Activated T-cell treated with anti-CD3 and anti-CD28 coated beads, Interleukin-2, amount 50 U/mL, for 4 hours (primary cell): ENCODE data around the gene OR11H7. TPM values are rescaled to one million over a fixed set of nuclear protein-coding genes. Genes with fewer than 3 reads are reported as not detected.
"Not testable (repeated sequence)": the region's sequence is repeated elsewhere in the genome, so short reads cannot be mapped to it uniquely, and the experiment has no call there.

Source experiments
- ATAC-seq, 2 donors: fragments of 200-7000 bp; cut with Tn5 transposase; one replicate each; pipeline ENCODE4 v1.10.0; 2021
- DNase-seq: peaks from one replicate; pipeline ENCODE4 v3.0.0-alpha.2; 2020
- H3K27me3 Mint-ChIP-seq: one replicate; pipeline ENCODE4 v1.8.0; 2021; ENCODE audit warnings: low read depth, mixed read lengths
- H3K36me3 Mint-ChIP-seq: one replicate; pipeline ENCODE4 v1.8.0; 2022; ENCODE audit warnings: mixed read lengths; ENCODE audit not compliant: insufficient read depth
- H3K4me1 Mint-ChIP-seq: one replicate; pipeline ENCODE4 v1.8.0; 2021; ENCODE audit warnings: low read depth, mixed read lengths
- H3K4me3 Mint-ChIP-seq: one replicate; pipeline ENCODE4 v1.8.0; 2021; ENCODE audit warnings: mild to moderate bottlenecking, moderate library complexity, mixed read lengths
- H3K9me3 Mint-ChIP-seq: one replicate; pipeline ENCODE4 v1.8.0; 2021; ENCODE audit warnings: mixed read lengths
- total RNA-seq, 3 donors: library from RNA; stranded (reverse); gene quantifications; one replicate each; pipeline ENCODE4 v1.2.1, GENCODE V29; 2021

The OR11H7 gene
- total RNA-seq, 3 donors from 2014 or later: not detected

GRCh38 chr14:20219033-20219432 is 9.7 kb upstream of the OR11H7 start:
- ATAC-seq (no peak), DNase-seq (no peak)
- H3K27me3 Mint-ChIP-seq: peaks cover 8% of the 10 kb centered on the region
- no peaks in the 10 kb centered on the region for H3K36me3 Mint-ChIP-seq
- no peaks in the 10 kb centered on the region for H3K9me3 Mint-ChIP-seq
- H3K4me1 Mint-ChIP-seq: no peaks in the 10 kb centered on the region
- no peak overlapping the region for H3K4me3 Mint-ChIP-seq

GRCh38 chr14:20223410-20223809 is 5.4 kb upstream of the OR11H7 start, which contains the start of gene OR11H6:
TSS of gene OR11H6 (plus strand) at chr14:20223710. CDS start at chr14:20223710, 0 bp downstream.
- H3K4me1 Mint-ChIP-seq: no peaks in the 10 kb centered on the region
- H3K27me3 Mint-ChIP-seq: peaks cover 17% of the 10 kb centered on the region
- no peak within 1 kb of the TSS for H3K4me3 Mint-ChIP-seq
- H3K36me3 Mint-ChIP-seq: no peaks in the 10 kb centered on the region
- ATAC-seq: no peak
- no peak for DNase-seq
- no peaks in the 10 kb centered on the region for H3K9me3 Mint-ChIP-seq

- H3K27me3 Mint-ChIP-seq, H3K9me3 Mint-ChIP-seq, H3K36me3 Mint-ChIP-seq, ATAC-seq, H3K4me1 Mint-ChIP-seq, DNase-seq, H3K4me3 Mint-ChIP-seq: not testable (repeated sequence)
Observed at GRCh38 chr14:20235415-20235814, 6.6 kb downstream of the OR11H7 start.

- H3K9me3 Mint-ChIP-seq: peaks cover 8% of the 10 kb centered on the region
- no peak overlapping the region for H3K4me3 Mint-ChIP-seq
- DNase-seq (no peak), ATAC-seq (no peak)
- H3K27me3 Mint-ChIP-seq: no peaks in the 10 kb centered on the region
- no peaks in the 10 kb centered on the region for H3K4me1 Mint-ChIP-seq
- peaks cover 6% of the 10 kb centered on the region for H3K36me3 Mint-ChIP-seq
Observed at GRCh38 chr14:20247646-20248246, 19.0 kb downstream of the OR11H7 start.

GRCh38 chr14:20262642-20263128 is 33.9 kb downstream of the OR11H7 start:
- Mint-ChIP-seq H3K9me3 (no peaks in the 10 kb centered on the region), H3K4me3 (no peak overlapping the region), H3K36me3 (peaks cover 16% of the 10 kb centered on the region), H3K4me1 (no peaks in the 10 kb centered on the region), H3K27me3 (no peaks in the 10 kb centered on the region)
- DNase-seq: no peak
- ATAC-seq: no peak

GRCh38 chr14:20264361-20264760 is 35.6 kb downstream of the OR11H7 start:
- H3K27me3 Mint-ChIP-seq, H3K4me1 Mint-ChIP-seq, DNase-seq, H3K9me3 Mint-ChIP-seq, H3K4me3 Mint-ChIP-seq, ATAC-seq: not testable (repeated sequence)
- peaks cover 19% of the 10 kb centered on the region for H3K36me3 Mint-ChIP-seq

- H3K4me3 Mint-ChIP-seq: no peak overlapping the region
- ATAC-seq: no peak
- H3K9me3 Mint-ChIP-seq: peaks cover 37% of the 10 kb centered on the region
Observed at GRCh38 chr14:20274062-20274461, 45.3 kb downstream of the OR11H7 start.

GRCh38 chr14:20277409-20277808 is 48.6 kb downstream of the OR11H7 start:
- peaks cover 52% of the 10 kb centered on the region for H3K36me3 Mint-ChIP-seq
- DNase-seq: no peak
- H3K27me3 Mint-ChIP-seq: no peaks in the 10 kb centered on the region
- H3K4me3 Mint-ChIP-seq: no peak overlapping the region
- H3K9me3 Mint-ChIP-seq: peaks cover 26% of the 10 kb centered on the region
- no peak for ATAC-seq
- peaks cover 24% of the 10 kb centered on the region for H3K4me1 Mint-ChIP-seq

More at GRCh38 chr14:20274062-20274461, 45.3 kb downstream of the OR11H7 start:
- H3K36me3 Mint-ChIP-seq: peaks cover 41% of the 10 kb centered on the region
- H3K27me3 Mint-ChIP-seq: no peaks in the 10 kb centered on the region
- no peak for DNase-seq
- H3K4me1 Mint-ChIP-seq: peaks cover 6% of the 10 kb centered on the region

GRCh38 chr14:20278414-20278813 is 49.6 kb downstream of the OR11H7 start:
- Mint-ChIP-seq H3K9me3 (peaks cover 18% of the 10 kb centered on the region), H3K4me3 (no peak overlapping the region), H3K36me3 (peaks cover 58% of the 10 kb centered on the region), H3K27me3 (no peaks in the 10 kb centered on the region), H3K4me1 (peaks cover 26% of the 10 kb centered on the region)
- no peak for ATAC-seq
- DNase-seq: no peak

GRCh38 chr14:20280265-20280664 is 51.5 kb downstream of the OR11H7 start:
- DNase-seq, H3K4me3 Mint-ChIP-seq, H3K27me3 Mint-ChIP-seq, H3K9me3 Mint-ChIP-seq, ATAC-seq: not testable (repeated sequence)
- peaks cover 55% of the 10 kb centered on the region for H3K36me3 Mint-ChIP-seq
- H3K4me1 Mint-ChIP-seq: peaks cover 26% of the 10 kb centered on the region

Other genes with a start within 250 kb of the OR11H7 start
- gene OR4Q2, start 226.8 kb upstream of the OR11H7 start, total RNA-seq: not detected
- not detected for gene OR4K14, start 209.7 kb upstream of the OR11H7 start, total RNA-seq
- not detected for gene OR4K13, start 192.9 kb upstream of the OR11H7 start, total RNA-seq
- not detected for gene OR4L1, start 168.9 kb upstream of the OR11H7 start, total RNA-seq
- not detected for gene OR4K17, start 118.2 kb upstream of the OR11H7 start, total RNA-seq
- gene OR4N5, start 90.2 kb upstream of the OR11H7 start, total RNA-seq: not detected
- not detected for gene OR11G2, start 38.1 kb upstream of the OR11H7 start, total RNA-seq
- gene OR11H6, start 5.3 kb upstream of the OR11H7 start, total RNA-seq: not detected
- gene OR11H4, start 10.3 kb downstream of the OR11H7 start, total RNA-seq: not detected
- gene TTC5, start 77.0 kb downstream of the OR11H7 start, total RNA-seq: 10 to 100 TPM; 40.3 to 41.9 (median 41.5) TPM
- 10 to 100 TPM; 28.9 to 38.0 (median 33.0) TPM for gene CCNB1IP1, start 104.3 kb downstream of the OR11H7 start, total RNA-seq
- 10 to 100 TPM; 16.9 to 22.9 (median 22.1) TPM for gene PARP2, start 114.7 kb downstream of the OR11H7 start, total RNA-seq
- gene TEP1, start 184.5 kb downstream of the OR11H7 start, total RNA-seq: 10 to 100 TPM; 14.7 to 21.7 (median 19.3) TPM
- gene KLHL33, start 207.2 kb downstream of the OR11H7 start, total RNA-seq: under 1 TPM in 1 of 3 donors, not detected in 2; 0.05 TPM
- gene OSGEP, start 225.8 kb downstream of the OR11H7 start, total RNA-seq: 10 to 100 TPM; 73.4 to 86.5 (median 75.4) TPM
- gene APEX1, start 226.2 kb downstream of the OR11H7 start, total RNA-seq: 100 to 1,000 TPM; 265 to 309 (median 300) TPM
- 10 to 100 TPM; 33.6 to 43.4 (median 39.9) TPM for gene PIP4P1, start 232.5 kb downstream of the OR11H7 start, total RNA-seq
- gene PNP, start 240.4 kb downstream of the OR11H7 start, total RNA-seq: 100 to 1,000 TPM; 198 to 236 (median 221) TPM